ENCODE results near the gene APP.
"Not testable (repeated sequence)": the region's sequence is repeated elsewhere in the genome, so short reads cannot be mapped to it uniquely, and the experiment has no call there.

APP gene

GRCh38 chr21:26097475-26097874, 73.1 kb downstream of the APP start:
- no peak for DNase-seq (ENCODE audit: low spot score)

- DNase-seq (ENCODE audit: low spot score): no peak
Observed at GRCh38 chr21:26096494-26097371, 73.8 kb downstream of the APP start.

GRCh38 chr21:26095131-26095530, 75.4 kb downstream of the APP start:
- no peak for DNase-seq (ENCODE audit: low spot score)

GRCh38 chr21:26093122-26093521, 77.4 kb downstream of the APP start:
- no peak for DNase-seq (ENCODE audit: low spot score)

GRCh38 chr21:26091480-26092018, 79.0 kb downstream of the APP start:
- no peak for DNase-seq (ENCODE audit: low spot score)

GRCh38 chr21:26089730-26090129, 80.8 kb downstream of the APP start:
- DNase-seq (ENCODE audit: low spot score): no peak

- DNase-seq (ENCODE audit: low spot score): no peak
Observed at GRCh38 chr21:26087223-26087918, 83.2 kb downstream of the APP start.

GRCh38 chr21:26085882-26086281, 84.7 kb downstream of the APP start:
- DNase-seq (ENCODE audit: low spot score): no peak

GRCh38 chr21:26085127-26085526, 85.4 kb downstream of the APP start:
- DNase-seq (ENCODE audit: low spot score): no peak

- no peak for DNase-seq (ENCODE audit: low spot score)
Observed at GRCh38 chr21:26082549-26082948, 88.0 kb downstream of the APP start.

GRCh38 chr21:26081175-26081760, 89.3 kb downstream of the APP start:
- not testable (repeated sequence) for DNase-seq (ENCODE audit: low spot score)

- DNase-seq (ENCODE audit: low spot score): no peak
Observed at GRCh38 chr21:26080211-26080610, 90.4 kb downstream of the APP start.

GRCh38 chr21:26079366-26079765, 91.2 kb downstream of the APP start:
- no peak for DNase-seq (ENCODE audit: low spot score)

GRCh38 chr21:26077521-26077920, 93.0 kb downstream of the APP start:
- DNase-seq (ENCODE audit: low spot score): no peak

- no peak for DNase-seq (ENCODE audit: low spot score)
Observed at GRCh38 chr21:26072666-26073615, 97.6 kb downstream of the APP start.

GRCh38 chr21:26070822-26071425, 99.6 kb downstream of the APP start:
- no peak for DNase-seq (ENCODE audit: low spot score)

GRCh38 chr21:26070121-26070520, 100.4 kb downstream of the APP start:
- no peak for DNase-seq (ENCODE audit: low spot score)

- DNase-seq (ENCODE audit: low spot score): no peak
Observed at GRCh38 chr21:26068776-26069175, 101.8 kb downstream of the APP start.

GRCh38 chr21:26067836-26068594, 102.6 kb downstream of the APP start:
- DNase-seq (ENCODE audit: low spot score): no peak

- no peak for DNase-seq (ENCODE audit: low spot score)
Observed at GRCh38 chr21:26064506-26064905, 106.1 kb downstream of the APP start.
